Measurements from ENCODE around the gene CNKSR3.

CNKSR3 gene

GRCh38 chr6:154447954-154448353 lies 62.5 kb downstream of the CNKSR3 start:
- TF ChIP-seq JUND (IDR thresholded peaks at IDR 0.05; ENCODE audit: low read depth) = no peak
- in situ Hi-C loops (cut with HindIII; ENCODE audit: low pct_unique_long_range_greater_than_20kb, low sequenced_read_pairs) = no loop called here
- no peak for DNase-seq (ENCODE audit: low read depth in 1 of 2, low spot score in 1 of 2)

GRCh38 chr6:154446984-154447383 lies 63.5 kb downstream of the CNKSR3 start:
- in situ Hi-C loops (cut with HindIII; ENCODE audit: low pct_unique_long_range_greater_than_20kb, low sequenced_read_pairs) = no loop called here
- DNase-seq (ENCODE audit: low read depth in 1 of 2, low spot score in 1 of 2) = no peak
- TF ChIP-seq JUND (IDR thresholded peaks at IDR 0.05; ENCODE audit: low read depth) = no peak

GRCh38 chr6:154445417-154445816 lies 65.1 kb downstream of the CNKSR3 start:
- DNase-seq (ENCODE audit: low read depth in 1 of 2, low spot score in 1 of 2) = no peak
- no peak for TF ChIP-seq JUND (IDR thresholded peaks at IDR 0.05; ENCODE audit: low read depth)
- in situ Hi-C loops (cut with HindIII; ENCODE audit: low pct_unique_long_range_greater_than_20kb, low sequenced_read_pairs) = no loop called here

- in situ Hi-C loops (cut with HindIII; ENCODE audit: low pct_unique_long_range_greater_than_20kb, low sequenced_read_pairs) = no loop called here
- DNase-seq (ENCODE audit: low read depth in 1 of 2, low spot score in 1 of 2) = no peak
- TF ChIP-seq JUND (IDR thresholded peaks at IDR 0.05; ENCODE audit: low read depth) = no peak
Observed at GRCh38 chr6:154441995-154442310, 68.5 kb downstream of the CNKSR3 start.

- in situ Hi-C loops (cut with HindIII; ENCODE audit: low pct_unique_long_range_greater_than_20kb, low sequenced_read_pairs) = no loop called here
- no peak for TF ChIP-seq JUND (IDR thresholded peaks at IDR 0.05; ENCODE audit: low read depth)
- no peak for DNase-seq (ENCODE audit: low read depth in 1 of 2, low spot score in 1 of 2)
Observed at GRCh38 chr6:154440422-154441043, 70.0 kb downstream of the CNKSR3 start.

- in situ Hi-C loops (cut with HindIII; ENCODE audit: low pct_unique_long_range_greater_than_20kb, low sequenced_read_pairs) = no loop called here
- no peak for TF ChIP-seq JUND (IDR thresholded peaks at IDR 0.05; ENCODE audit: low read depth)
- DNase-seq (ENCODE audit: low read depth in 1 of 2, low spot score in 1 of 2) = no peak
Observed at GRCh38 chr6:154440022-154440421, 70.5 kb downstream of the CNKSR3 start.

GRCh38 chr6:154438882-154439415 lies 71.5 kb downstream of the CNKSR3 start:
- in situ Hi-C loops (cut with HindIII; ENCODE audit: low pct_unique_long_range_greater_than_20kb, low sequenced_read_pairs) = no loop called here
- TF ChIP-seq JUND (IDR thresholded peaks at IDR 0.05; ENCODE audit: low read depth) = no peak
- DNase-seq (ENCODE audit: low read depth in 1 of 2, low spot score in 1 of 2) = no peak

GRCh38 chr6:154435400-154435945 lies 75.0 kb downstream of the CNKSR3 start:
- no peak for DNase-seq (ENCODE audit: low read depth in 1 of 2, low spot score in 1 of 2)
- TF ChIP-seq JUND (IDR thresholded peaks at IDR 0.05; ENCODE audit: low read depth) = no peak
- in situ Hi-C loops (cut with HindIII; ENCODE audit: low pct_unique_long_range_greater_than_20kb, low sequenced_read_pairs) = no loop called here

- TF ChIP-seq JUND (IDR thresholded peaks at IDR 0.05; ENCODE audit: low read depth) = no peak
- in situ Hi-C loops (cut with HindIII; ENCODE audit: low pct_unique_long_range_greater_than_20kb, low sequenced_read_pairs) = no loop called here
- DNase-seq (ENCODE audit: low read depth in 1 of 2, low spot score in 1 of 2) = no peak
Observed at GRCh38 chr6:154434662-154435061, 75.8 kb downstream of the CNKSR3 start.

- DNase-seq (ENCODE audit: low read depth in 1 of 2, low spot score in 1 of 2) = no peak
- in situ Hi-C loops (cut with HindIII; ENCODE audit: low pct_unique_long_range_greater_than_20kb, low sequenced_read_pairs) = no loop called here
- TF ChIP-seq JUND (IDR thresholded peaks at IDR 0.05; ENCODE audit: low read depth) = no peak
Observed at GRCh38 chr6:154433477-154434241, 76.8 kb downstream of the CNKSR3 start.

- TF ChIP-seq JUND (IDR thresholded peaks at IDR 0.05; ENCODE audit: low read depth) = no peak
- in situ Hi-C loops (cut with HindIII; ENCODE audit: low pct_unique_long_range_greater_than_20kb, low sequenced_read_pairs) = no loop called here
- DNase-seq (ENCODE audit: low read depth in 1 of 2, low spot score in 1 of 2) = no peak
Observed at GRCh38 chr6:154432533-154433476, 77.7 kb downstream of the CNKSR3 start.

- TF ChIP-seq JUND (IDR thresholded peaks at IDR 0.05; ENCODE audit: low read depth) = no peak
- in situ Hi-C loops (cut with HindIII; ENCODE audit: low pct_unique_long_range_greater_than_20kb, low sequenced_read_pairs) = no loop called here
- DNase-seq (ENCODE audit: low read depth in 1 of 2, low spot score in 1 of 2) = no peak
Observed at GRCh38 chr6:154430481-154430919, 80.0 kb downstream of the CNKSR3 start.

Data from T47D (cell line).